22Rv1 (cell line): Measurements from ENCODE around the gene SETBP1.

Experiments
- CTCF ChIP-seq: fragments of 450-650 bp; IDR thresholded peaks from 2 replicates; pipeline ENCODE4 v1.5.1; 2017; ENCODE audit warnings: mild to moderate bottlenecking
- ZFX ChIP-seq: fragments of 450-650 bp; IDR thresholded peaks from 2 replicates; pipeline ENCODE4 v1.6.1; 2017; ENCODE audit warnings: antibody characterized with exemption, borderline replicate concordance

GRCh38 chr18:44841221-44841620, 160.5 kb downstream of the SETBP1 start:
- TF ChIP-seq CTCF (no peak), ZFX (no peak)
